Brain microvascular endothelial cell (primary cell): ENCODE measurements around the gene XPNPEP2.

ENCODE experiments used
- DNase-seq: peaks from one replicate; pipeline ENCODE4 v3.0.0-alpha.2; 2020
- H3K27ac ChIP-seq: fragments of 250-450 bp; sonication (Bioruptor Pico); 2 replicates; pipeline ENCODE4 v1.5.1; 2020; ENCODE audit warnings: mild to moderate bottlenecking, moderate library complexity
- H3K27me3 ChIP-seq: fragments of 250-450 bp; sonication (Bioruptor Pico); replicated peaks from 2 replicates; pipeline ENCODE4 v1.5.1; 2020; ENCODE audit warnings: mild to moderate bottlenecking
- H3K36me3 ChIP-seq: fragments of 250-450 bp; sonication (Bioruptor Pico); replicated peaks from 2 replicates; pipeline ENCODE4 v1.5.1; 2020; ENCODE audit warnings: mild to moderate bottlenecking
- H3K4me3 ChIP-seq: 2 replicates; pipeline ENCODE4 v1.5.1; 2011; ENCODE audit warnings: low read depth, mild to moderate bottlenecking, control low read depth, low read length, moderate library complexity
- CTCF ChIP-seq: IDR thresholded peaks from 2 replicates; pipeline ENCODE4 v1.5.1; 2011; ENCODE audit warnings: low read depth, mild to moderate bottlenecking, moderate library complexity, low read length, control low read depth, inconsistent platforms; ENCODE audit errors: missing control alignments
- in situ Hi-C: cut with HindIII; loops from 2 replicates; pipeline ENCODE4 v1.10.0; 2017; ENCODE audit warnings: low sequenced_read_pairs, low pct_ligation_motif_present

XPNPEP2 gene

DNA sequence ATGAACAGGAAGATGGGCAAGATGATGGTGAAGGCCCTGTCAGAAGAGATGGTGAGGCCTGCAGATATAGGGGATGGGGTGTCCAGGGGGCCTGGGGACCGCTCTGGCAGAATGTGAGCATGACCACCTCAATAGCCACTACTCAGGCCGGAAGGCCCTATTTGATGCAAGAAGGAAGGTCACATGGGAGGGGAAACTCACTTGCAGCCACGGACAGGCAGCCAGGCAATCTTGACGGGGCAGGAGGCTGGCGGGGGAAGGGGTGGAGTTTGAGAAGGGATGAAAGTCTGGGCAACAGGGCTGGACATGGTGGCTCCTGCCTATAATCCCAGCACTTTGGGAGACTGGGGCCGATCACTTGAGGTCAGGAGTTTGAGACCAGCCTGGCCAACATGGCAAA, 49.7 kb downstream of the XPNPEP2 start:
- in situ Hi-C loops = no loop called here
- no peak overlapping the region for H3K27ac ChIP-seq
- no peaks in the 10 kb centered on the region for H3K27me3 ChIP-seq

GRCh38 chrX:129790146-129790545, 51.4 kb downstream of the XPNPEP2 start:
- in situ Hi-C loops = no loop called here
- Histone ChIP-seq H3K36me3 (no peaks in the 10 kb centered on the region), H3K27me3 (no peaks in the 10 kb centered on the region), H3K4me3 (no peak overlapping the region), H3K27ac (no peak overlapping the region)
- TF ChIP-seq CTCF = no peak
- no peak for DNase-seq

More for the DNA sequence above, 49.7 kb downstream of the XPNPEP2 start:
- no peak for DNase-seq
- no peak for TF ChIP-seq CTCF
- Histone ChIP-seq H3K4me3 (no peak overlapping the region), H3K36me3 (no peaks in the 10 kb centered on the region)

DNA sequence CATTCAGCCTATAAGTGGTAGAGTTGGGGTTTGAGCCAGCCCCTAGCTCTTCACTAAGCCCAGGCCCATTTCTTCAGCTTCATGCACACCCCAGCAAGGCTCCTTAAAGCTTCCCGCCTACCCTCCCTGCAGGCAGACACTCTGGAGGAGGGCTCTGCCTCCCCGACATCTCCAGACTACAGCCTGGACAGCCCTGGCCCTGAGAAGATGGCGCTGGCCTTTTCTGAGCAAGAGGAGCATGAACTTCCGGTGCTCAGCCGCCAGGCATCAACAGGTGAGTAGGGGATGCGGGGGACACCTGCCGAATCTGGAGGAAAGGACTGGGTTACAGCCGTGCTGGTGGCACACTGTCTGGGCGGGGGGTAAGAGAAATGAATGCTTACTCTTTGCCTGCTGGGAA, 52.0 kb downstream of the XPNPEP2 start:
- Histone ChIP-seq H3K27ac (no peak overlapping the region), H3K36me3 (no peaks in the 10 kb centered on the region), H3K27me3 (no peaks in the 10 kb centered on the region), H3K4me3 (no peak overlapping the region)
- in situ Hi-C loops = no loop called here
- no peak for DNase-seq
- no peak for TF ChIP-seq CTCF

DNA sequence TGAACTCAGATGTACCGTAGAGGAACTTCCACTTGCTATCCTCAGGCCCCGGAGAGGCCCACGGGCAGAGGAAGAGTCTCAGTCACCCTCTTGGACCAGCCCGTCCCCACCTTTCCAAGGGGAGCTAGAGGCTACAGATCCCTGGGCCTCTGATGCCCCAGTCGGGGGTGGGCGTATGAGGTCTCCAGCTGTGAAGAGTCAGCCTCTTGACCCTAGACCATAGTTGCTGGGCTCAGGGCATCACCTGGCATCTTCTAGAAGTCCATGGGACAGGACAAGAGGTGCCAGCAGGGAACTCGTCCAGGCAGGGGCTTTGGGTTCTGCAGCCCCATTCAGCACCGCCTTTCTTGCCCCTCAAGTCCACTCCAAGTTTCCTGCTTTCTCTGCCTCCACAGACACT, 52.6 kb downstream of the XPNPEP2 start:
- TF ChIP-seq CTCF = no peak
- Histone ChIP-seq H3K4me3 (no peak overlapping the region), H3K36me3 (no peaks in the 10 kb centered on the region), H3K27me3 (no peaks in the 10 kb centered on the region), H3K27ac (no peak overlapping the region)
- in situ Hi-C loops = no loop called here
- DNase-seq = no peak

- Histone ChIP-seq H3K27me3 (no peaks in the 10 kb centered on the region), H3K27ac (no peak overlapping the region), H3K36me3 (no peaks in the 10 kb centered on the region), H3K4me3 (no peak overlapping the region)
- TF ChIP-seq CTCF = no peak
- DNase-seq = no peak
- in situ Hi-C loops = no loop called here
Observed at GRCh38 chrX:129791961-129792570, 53.3 kb downstream of the XPNPEP2 start.
